ENCODE measurements around the gene SLC26A6.

SLC26A6 gene

GRCh38 chr3:48661501-48662144, 26.4 kb upstream of the SLC26A6 start:
- DNase-seq (ENCODE audit: low spot score): no peak

GRCh38 chr3:48660800-48661400, 25.6 kb upstream of the SLC26A6 start:
- DNase-seq (ENCODE audit: low spot score): no peak

GRCh38 chr3:48656841-48657281, 21.6 kb upstream of the SLC26A6 start:
- DNase-seq (ENCODE audit: low spot score): no peak

GRCh38 chr3:48656061-48656840, 21.0 kb upstream of the SLC26A6 start:
- no peak for DNase-seq (ENCODE audit: low spot score)

GRCh38 chr3:48655606-48656005, 20.3 kb upstream of the SLC26A6 start:
- DNase-seq (ENCODE audit: low spot score): no peak

- no peak for DNase-seq (ENCODE audit: low spot score)
Observed at GRCh38 chr3:48655063-48655462, 19.8 kb upstream of the SLC26A6 start.

- no peak for DNase-seq (ENCODE audit: low spot score)
Observed at GRCh38 chr3:48652923-48653715, 17.9 kb upstream of the SLC26A6 start.

- DNase-seq (ENCODE audit: low spot score): no peak
Observed at GRCh38 chr3:48651771-48652170, 16.5 kb upstream of the SLC26A6 start.

GRCh38 chr3:48650723-48651122, 15.5 kb upstream of the SLC26A6 start:
- DNase-seq (ENCODE audit: low spot score): no peak

GRCh38 chr3:48648188-48648850, 13.1 kb upstream of the SLC26A6 start:
- no peak for DNase-seq (ENCODE audit: low spot score)

- no peak for DNase-seq (ENCODE audit: low spot score)
Observed at GRCh38 chr3:48647714-48648113, 12.5 kb upstream of the SLC26A6 start.

GRCh38 chr3:48644898-48645760, 9.9 kb upstream of the SLC26A6 start:
- DNase-seq (ENCODE audit: low spot score): no peak

GRCh38 chr3:48642605-48643004, 7.3 kb upstream of the SLC26A6 start:
- no peak for DNase-seq (ENCODE audit: low spot score)

- DNase-seq (ENCODE audit: low spot score): no peak
Observed at GRCh38 chr3:48641396-48641795, 6.1 kb upstream of the SLC26A6 start.

GRCh38 chr3:48639944-48640606, 4.8 kb upstream of the SLC26A6 start:
- no peak for DNase-seq (ENCODE audit: low spot score)

- no peak for DNase-seq (ENCODE audit: low spot score)
Observed at GRCh38 chr3:48637305-48637704, 2.0 kb upstream of the SLC26A6 start.

- no peak for DNase-seq (ENCODE audit: low spot score)
Observed at GRCh38 chr3:48636149-48636655, 941 bp upstream of the SLC26A6 start.

- peak; percentile 74 for DNase-seq (ENCODE audit: low spot score)
Observed at GRCh38 chr3:48634661-48635221, 520 bp downstream of the SLC26A6 start.

- DNase-seq (ENCODE audit: low spot score): no peak
Observed at GRCh38 chr3:48633743-48634142, 1.5 kb downstream of the SLC26A6 start.

Data from SK-N-DZ (cell line).